LNCaP clone FGC (cell line): ENCODE data around the gene CKS1B.

Experiments used
- DNase-seq: peaks from one replicate; pipeline ENCODE4 v3.0.0-alpha.2; 2011; ENCODE audit warnings: low read depth
- H3K4me3 ChIP-seq: 2 replicates; pipeline ENCODE4 v1.5.1; 2011; ENCODE audit warnings: mild to moderate bottlenecking, low read depth, low read length, control low read depth
- TF ChIP-seq, protein P1 (sequence below): IDR thresholded peaks from 2 replicates; pipeline ENCODE4 v1.5.1; 2012; ENCODE audit warnings: mild to moderate bottlenecking; ENCODE audit not compliant: control insufficient read depth, insufficient read depth; ENCODE audit errors: extremely low read depth

The CKS1B gene

DNA sequence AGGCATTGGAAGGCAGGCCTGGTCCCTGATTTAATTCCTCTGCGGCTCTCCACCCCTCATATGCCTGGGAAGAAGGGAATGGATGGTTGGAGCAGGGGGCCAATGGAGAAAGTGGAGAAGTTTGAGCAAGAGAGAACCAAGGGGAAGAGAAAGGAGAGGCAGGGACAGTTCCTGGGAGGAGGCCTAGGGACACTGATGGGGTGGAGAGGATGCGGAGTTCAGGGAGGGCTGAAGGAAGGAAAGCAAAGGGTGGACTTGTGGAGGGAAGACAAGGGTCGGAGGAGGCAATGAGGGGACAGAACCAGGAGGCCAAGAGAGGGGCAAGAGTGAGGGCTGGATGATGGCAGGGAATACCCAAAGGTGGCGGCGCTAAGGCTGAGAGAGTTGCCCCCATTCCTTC is 35.3 kb downstream of the CKS1B start:
- DNase-seq, result no peak
- TF ChIP-seq, protein P1, sequence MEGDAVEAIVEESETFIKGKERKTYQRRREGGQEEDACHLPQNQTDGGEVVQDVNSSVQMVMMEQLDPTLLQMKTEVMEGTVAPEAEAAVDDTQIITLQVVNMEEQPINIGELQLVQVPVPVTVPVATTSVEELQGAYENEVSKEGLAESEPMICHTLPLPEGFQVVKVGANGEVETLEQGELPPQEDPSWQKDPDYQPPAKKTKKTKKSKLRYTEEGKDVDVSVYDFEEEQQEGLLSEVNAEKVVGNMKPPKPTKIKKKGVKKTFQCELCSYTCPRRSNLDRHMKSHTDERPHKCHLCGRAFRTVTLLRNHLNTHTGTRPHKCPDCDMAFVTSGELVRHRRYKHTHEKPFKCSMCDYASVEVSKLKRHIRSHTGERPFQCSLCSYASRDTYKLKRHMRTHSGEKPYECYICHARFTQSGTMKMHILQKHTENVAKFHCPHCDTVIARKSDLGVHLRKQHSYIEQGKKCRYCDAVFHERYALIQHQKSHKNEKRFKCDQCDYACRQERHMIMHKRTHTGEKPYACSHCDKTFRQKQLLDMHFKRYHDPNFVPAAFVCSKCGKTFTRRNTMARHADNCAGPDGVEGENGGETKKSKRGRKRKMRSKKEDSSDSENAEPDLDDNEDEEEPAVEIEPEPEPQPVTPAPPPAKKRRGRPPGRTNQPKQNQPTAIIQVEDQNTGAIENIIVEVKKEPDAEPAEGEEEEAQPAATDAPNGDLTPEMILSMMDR, result no peak
- H3K4me3 ChIP-seq, result no peak overlapping the region

DNA sequence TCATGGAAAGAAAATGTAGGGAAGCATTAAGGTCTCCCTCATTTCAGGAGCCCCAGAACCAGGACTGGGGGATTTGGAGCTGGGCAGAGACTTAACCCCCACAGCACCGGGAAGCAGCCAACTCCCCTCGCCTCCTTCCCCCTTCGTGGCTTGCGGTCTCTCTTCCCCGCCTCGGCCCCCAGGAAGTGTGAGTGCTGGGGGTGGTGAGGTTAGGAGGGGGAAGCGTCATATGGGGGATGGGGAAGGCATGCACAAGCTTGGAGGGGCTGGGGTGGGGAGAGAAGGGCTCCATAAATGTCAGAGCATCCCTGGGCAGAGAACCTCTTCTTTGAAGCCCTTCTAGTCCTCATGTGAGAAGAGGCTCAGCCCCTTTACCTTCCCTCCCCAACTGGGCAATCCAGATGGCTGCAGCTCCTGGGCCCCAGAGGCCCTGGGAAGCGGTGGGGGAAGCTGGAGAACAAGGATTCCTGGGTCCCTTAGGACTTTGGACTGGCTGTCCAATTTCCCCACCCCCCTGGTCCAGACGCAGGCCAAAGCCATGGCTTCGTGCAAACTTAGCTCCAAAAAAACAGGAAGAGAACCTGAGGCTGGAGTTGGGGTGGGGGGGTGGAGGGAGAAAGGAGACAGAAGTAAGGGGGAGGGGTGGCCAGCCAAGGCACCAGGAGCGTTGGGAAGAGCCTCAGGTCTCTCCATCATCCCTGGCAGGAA is 35.9 kb downstream of the CKS1B start:
- H3K4me3 ChIP-seq, result no peak overlapping the region
- TF ChIP-seq, protein P1, result no peak
- no peak for DNase-seq

DNA sequence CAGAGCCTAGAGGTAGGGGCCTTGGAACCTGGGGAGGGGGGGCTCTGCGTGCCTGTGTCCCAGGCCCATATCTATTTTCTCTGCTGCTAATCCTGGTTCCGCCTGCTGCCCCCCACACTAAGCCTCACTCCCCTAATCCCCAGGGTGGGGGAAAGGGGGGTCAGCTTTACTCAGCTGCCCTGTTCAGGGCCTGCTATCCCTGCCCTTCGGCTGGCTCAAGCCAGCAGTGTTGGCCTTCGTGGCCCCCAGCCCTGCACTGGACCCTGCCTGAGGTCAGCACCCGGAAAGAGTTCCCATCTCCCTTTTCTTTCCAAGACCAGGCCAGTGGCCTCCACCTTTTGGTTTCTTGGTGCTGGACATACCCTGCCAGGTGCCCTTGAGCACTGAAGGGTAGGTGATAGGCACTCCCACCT is 36.5 kb downstream of the CKS1B start:
- H3K4me3 ChIP-seq, result no peak overlapping the region
- TF ChIP-seq, protein P1, result no peak
- DNase-seq, result no peak

DNA sequence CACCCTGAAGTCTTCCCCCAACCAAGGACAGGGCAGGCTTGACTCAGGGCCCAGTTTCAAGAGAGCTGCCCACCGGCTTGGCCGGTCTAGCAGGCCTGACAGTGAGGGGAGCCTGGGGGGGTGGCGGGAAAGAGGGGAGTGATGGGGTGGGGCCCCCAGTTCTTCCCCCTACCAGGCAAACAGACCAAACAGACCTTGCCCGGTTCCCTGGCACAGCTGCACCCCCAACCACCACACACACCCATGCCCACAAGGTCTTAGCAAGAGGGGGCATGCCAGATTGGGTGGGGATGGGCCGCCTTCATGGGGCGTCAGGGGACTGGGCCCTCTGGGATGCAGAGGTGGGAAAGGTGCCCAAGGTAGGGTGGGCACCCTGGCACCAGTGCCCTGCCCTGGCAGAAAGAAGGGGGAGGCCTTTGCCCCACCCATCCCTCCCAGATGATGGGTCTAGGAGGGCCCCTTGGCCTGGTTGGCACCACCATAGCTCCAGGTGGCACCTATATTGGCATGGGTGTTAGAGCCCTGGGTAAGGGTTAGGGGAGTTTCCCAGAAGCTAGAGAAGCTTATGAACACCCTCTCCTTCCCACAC is 37.0 kb downstream of the CKS1B start:
- DNase-seq, result no peak
- H3K4me3 ChIP-seq, result no peak overlapping the region
- TF ChIP-seq, protein P1, result no peak

DNA sequence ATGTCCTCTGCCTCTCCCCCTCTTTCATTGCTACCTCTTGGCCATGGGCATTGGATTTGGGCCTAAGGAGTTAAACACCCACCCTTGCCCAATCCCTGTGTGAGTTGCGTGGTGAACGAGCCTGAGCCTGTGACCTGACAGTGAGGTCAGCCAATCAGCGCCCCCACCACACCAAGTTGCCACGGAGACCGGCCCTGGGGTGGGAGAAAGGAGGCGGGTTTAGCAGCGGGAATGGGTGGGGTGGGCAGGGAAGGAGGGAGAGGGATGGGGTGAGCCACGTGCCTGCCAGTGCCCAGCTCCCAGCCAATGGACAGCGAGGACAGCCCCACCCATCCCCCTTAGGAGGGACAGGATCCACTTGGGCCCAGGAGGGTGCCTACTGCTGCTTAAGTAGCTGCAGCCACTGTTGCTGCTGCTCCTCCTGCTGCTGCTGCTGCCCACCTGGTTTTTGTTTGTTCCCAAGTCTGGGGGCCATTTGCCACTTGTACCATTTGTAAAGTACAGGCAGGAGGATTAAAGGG is 37.6 kb downstream of the CKS1B start:
- TF ChIP-seq, protein P1, result no peak
- H3K4me3 ChIP-seq, result no peak overlapping the region
- DNase-seq, result no peak

DNA sequence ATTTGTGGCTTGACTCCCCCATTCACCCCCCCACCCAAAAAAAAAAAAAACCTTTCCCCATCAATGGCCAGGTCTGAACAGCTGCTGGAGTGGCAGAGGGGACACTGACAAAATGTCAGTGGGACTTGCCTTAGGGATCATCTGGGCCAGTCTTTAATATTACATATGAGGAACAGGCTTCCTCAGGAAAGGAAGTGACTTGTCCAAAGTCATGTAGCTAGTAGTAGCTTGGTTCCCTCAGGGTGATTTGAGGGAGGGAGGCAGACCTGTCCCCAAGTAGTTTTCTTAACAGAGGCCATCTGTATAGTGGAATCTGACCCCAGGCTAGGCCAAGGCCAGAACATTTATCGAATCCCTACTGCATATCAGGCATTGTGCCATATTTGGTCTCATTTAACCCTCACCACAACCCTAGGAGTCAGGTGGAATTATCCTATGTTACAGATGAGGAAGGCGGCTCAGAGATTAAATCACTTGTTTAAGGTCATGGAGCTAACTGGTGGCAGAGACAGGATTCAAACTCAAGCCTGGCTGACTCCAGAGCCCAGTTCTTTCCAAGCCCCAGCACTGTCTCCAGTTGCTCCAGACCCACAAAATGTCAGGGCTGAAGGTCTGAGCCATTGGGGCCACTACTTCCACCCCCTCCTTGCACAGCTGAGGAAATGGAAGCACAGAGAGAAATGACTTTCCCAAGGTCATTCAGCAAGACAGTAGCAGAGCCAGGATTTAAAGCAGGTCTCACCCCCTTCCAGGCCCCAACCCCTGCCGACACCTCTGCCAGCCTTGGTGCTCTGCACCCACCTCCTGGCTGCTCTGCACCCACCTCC is 38.5 kb downstream of the CKS1B start:
- TF ChIP-seq, protein P1, result no peak
- DNase-seq, result no peak
- H3K4me3 ChIP-seq, result no peak overlapping the region
